HG02798 (cell line): ENCODE results near the gene GALNT7.

Experiments
- ATAC-seq: cut with Tn5 transposase; IDR thresholded peaks from one replicate; pipeline ENCODE4 v1.9.1; 2021; ENCODE audit warnings: mild to moderate bottlenecking; ENCODE audit not compliant: unreplicated experiment, poor library complexity

Gene GALNT7

GRCh38 chr4:173332021-173332487, 163.4 kb downstream of the GALNT7 start:
- no peak for ATAC-seq

- no peak for ATAC-seq
Observed at GRCh38 chr4:173332963-173333657, 164.5 kb downstream of the GALNT7 start.

- peak; percentile 1 for ATAC-seq
Observed at GRCh38 chr4:173333658-173334084, 165.1 kb downstream of the GALNT7 start.

- ATAC-seq = peak; percentile 94
Observed at GRCh38 chr4:173334085-173334890, 165.7 kb downstream of the GALNT7 start, which contains the start of gene HMGB2. Gene HMGB2, minus strand, starts transcription at chr4:173334358. Its CDS starts 709 bp downstream, at chr4:173333649.

- ATAC-seq = peak; percentile 31
Observed at GRCh38 chr4:173334891-173335752, 166.5 kb downstream of the GALNT7 start.

- ATAC-seq = no peak
Observed at GRCh38 chr4:173337463-173337862, 168.9 kb downstream of the GALNT7 start.

- ATAC-seq = no peak
Observed at GRCh38 chr4:173343832-173344397, 175.3 kb downstream of the GALNT7 start.

GRCh38 chr4:173345648-173346047, 177.0 kb downstream of the GALNT7 start:
- no peak for ATAC-seq

- ATAC-seq = no peak
Observed at GRCh38 chr4:173346074-173346473, 177.5 kb downstream of the GALNT7 start.

GRCh38 chr4:173347467-173347866, 178.9 kb downstream of the GALNT7 start:
- no peak for ATAC-seq

GRCh38 chr4:173357939-173358338, 189.3 kb downstream of the GALNT7 start:
- no peak for ATAC-seq

GRCh38 chr4:173360587-173361221, 192.1 kb downstream of the GALNT7 start:
- peak; percentile 44 for ATAC-seq

GRCh38 chr4:173362666-173363065, 194.1 kb downstream of the GALNT7 start:
- ATAC-seq = no peak

GRCh38 chr4:173365359-173365996, 196.9 kb downstream of the GALNT7 start:
- no peak for ATAC-seq

GRCh38 chr4:173367285-173367684, 198.7 kb downstream of the GALNT7 start:
- no peak for ATAC-seq

GRCh38 chr4:173367946-173368345, 199.3 kb downstream of the GALNT7 start:
- ATAC-seq = no peak

- ATAC-seq = peak; percentile 2
Observed at GRCh38 chr4:173370130-173370476, 201.5 kb downstream of the GALNT7 start.

GRCh38 chr4:173370477-173371291, 202.1 kb downstream of the GALNT7 start, which contains the start of gene SAP30:
Gene SAP30, plus strand, starts transcription at chr4:173370954. Its CDS starts 229 bp downstream, at chr4:173371183.
- peak; percentile 75 for ATAC-seq
